AG10803 (cell line): ENCODE results near the gene OSGEPL1.
"Not testable (repeated sequence)": the region's sequence is repeated elsewhere in the genome, so short reads cannot be mapped to it uniquely, and the experiment has no call there.

Experiments
- DNase-seq: peaks from one replicate; pipeline ENCODE4 v3.0.0; 2010; ENCODE audit warnings: low read depth
- H3K4me3 ChIP-seq: 2 replicates; pipeline ENCODE4 v1.5.1; 2011; ENCODE audit warnings: mild to moderate bottlenecking, low read length, control low read depth
- CTCF ChIP-seq: conservative IDR thresholded peaks from 2 replicates; pipeline ENCODE4 v1.5.1; 2011; ENCODE audit warnings: mild to moderate bottlenecking, low read length, control low read depth, inconsistent platforms

Gene OSGEPL1

DNA sequence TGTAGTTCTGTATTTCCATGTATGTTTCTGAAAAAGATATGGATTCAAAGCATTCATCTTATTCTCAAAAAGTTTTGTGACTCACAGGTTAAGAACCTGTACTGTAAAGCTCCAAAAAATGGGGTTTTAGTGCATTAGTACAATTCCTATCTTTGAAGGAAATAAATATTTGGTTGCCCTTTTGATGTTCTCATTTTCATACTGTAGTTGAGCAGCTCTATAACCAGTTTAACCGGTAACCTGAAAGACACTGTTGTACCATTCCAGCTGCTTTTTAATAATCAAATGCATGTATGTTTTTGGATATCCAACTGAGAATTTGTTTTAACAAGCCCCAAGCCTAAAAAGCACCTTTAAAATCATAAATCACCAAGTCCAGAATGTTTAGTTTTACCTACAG is 9.6 kb upstream of the OSGEPL1 start:
- H3K4me3 ChIP-seq: no peak overlapping the region
- no peak for DNase-seq
- no peak for TF ChIP-seq CTCF

- DNase-seq: no peak
- no peak overlapping the region for H3K4me3 ChIP-seq
- no peak for TF ChIP-seq CTCF
Observed at GRCh38 chr2:189770590-189771322, 8.2 kb upstream of the OSGEPL1 start.

GRCh38 chr2:189763908-189764661 is 1.5 kb upstream of the OSGEPL1 start:
- peak; percentile 29 for DNase-seq

GRCh38 chr2:189762229-189762550 is 402 bp downstream of the OSGEPL1 start:
- no peak for TF ChIP-seq CTCF

More at GRCh38 chr2:189763908-189764661, 1.5 kb upstream of the OSGEPL1 start:
- peak; percentile 21 for TF ChIP-seq CTCF
- no peak overlapping the region for H3K4me3 ChIP-seq

DNA sequence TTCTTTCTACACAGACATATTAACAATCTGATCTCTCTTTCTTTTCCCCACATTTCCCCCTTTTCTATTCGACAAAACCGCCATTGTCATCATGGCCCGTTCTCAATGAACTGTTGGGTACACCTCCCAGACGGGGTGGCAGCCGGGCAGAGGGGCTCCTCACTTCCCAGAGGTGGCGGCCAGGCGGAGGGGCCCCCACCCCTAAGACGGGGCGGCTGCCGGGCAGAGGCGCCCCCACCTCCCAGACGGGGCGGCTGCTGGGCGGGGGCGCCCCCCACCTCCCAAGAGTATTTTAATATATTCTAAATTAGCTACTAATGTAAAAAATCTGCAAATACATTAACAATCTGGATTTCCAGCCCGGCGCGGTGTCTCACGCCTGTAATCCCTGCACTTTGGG is 2.4 kb downstream of the OSGEPL1 start:
- not testable (repeated sequence) for DNase-seq, H3K4me3 ChIP-seq

More at GRCh38 chr2:189762229-189762550, 402 bp downstream of the OSGEPL1 start:
- peak overlapping the region; percentile 93 for H3K4me3 ChIP-seq
- DNase-seq: no peak

DNA sequence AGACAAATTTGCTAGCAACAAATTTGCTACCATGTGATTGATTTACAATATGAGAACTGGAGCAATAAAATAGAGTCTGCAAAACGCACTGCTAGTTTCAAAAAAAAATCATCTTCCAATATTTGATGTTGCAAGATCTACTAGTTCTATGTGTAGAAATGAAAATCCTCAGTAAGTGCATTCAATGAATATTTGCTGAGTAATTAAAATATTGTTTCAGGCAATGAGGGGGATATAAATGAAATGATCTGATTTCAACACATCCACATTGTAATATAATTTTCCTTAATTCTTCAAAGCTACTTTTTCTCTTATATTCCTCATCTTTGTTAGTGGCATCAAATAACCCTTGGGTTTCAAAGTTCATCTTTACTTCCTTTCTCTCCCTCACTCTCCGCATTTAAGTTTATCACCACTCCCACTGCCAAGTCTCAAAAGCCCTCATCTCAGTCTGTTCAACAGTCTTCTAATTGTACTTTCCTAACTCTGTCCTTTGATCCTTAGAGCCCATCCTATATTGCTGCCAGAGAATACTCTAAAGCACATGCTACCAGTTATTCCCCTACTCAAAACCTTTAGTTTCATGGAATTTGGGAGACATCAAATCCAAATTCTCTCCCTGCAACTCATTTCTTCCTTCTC is 6.2 kb downstream of the OSGEPL1 start:
- TF ChIP-seq CTCF: no peak
- DNase-seq: no peak
- H3K4me3 ChIP-seq: no peak overlapping the region

DNA sequence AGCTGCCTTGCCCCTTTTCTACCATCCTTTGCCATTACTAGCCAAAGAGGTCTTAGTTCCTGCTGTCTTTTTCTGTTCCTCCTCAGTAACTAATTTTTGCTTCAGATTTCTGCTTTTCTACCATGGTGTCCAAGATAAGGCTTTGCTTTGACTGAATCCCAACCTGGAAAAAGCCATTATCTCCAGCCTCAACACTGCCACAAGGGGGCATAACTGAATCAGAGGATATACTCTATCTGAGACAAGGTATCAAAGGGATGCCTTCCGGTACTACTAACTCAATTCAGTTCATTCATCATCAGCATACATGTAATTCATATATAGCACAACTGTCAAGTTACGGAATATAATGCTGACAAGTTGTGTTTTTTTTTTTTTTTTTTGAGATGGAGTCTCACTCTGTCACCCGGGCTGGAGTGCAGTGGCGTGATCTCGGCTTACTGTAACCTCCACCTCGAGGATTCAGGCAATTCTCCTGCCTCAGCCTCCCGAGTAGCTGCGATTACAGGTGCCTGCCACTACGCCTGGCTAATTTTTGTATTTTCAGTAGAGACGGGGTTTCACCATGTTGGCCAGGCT is 11.4 kb downstream of the OSGEPL1 start:
- no peak overlapping the region for H3K4me3 ChIP-seq
- DNase-seq: peak; percentile 26
- TF ChIP-seq CTCF: peak; percentile 81
